EL (cell line): ENCODE results near the gene BAIAP2L2.

ENCODE experiments used
- DNase-seq: peaks from one replicate; pipeline ENCODE4 v3.0.0-alpha.2; 2016

The BAIAP2L2 gene

GRCh38 chr22:38036392-38037062 lies 74.0 kb downstream of the BAIAP2L2 start:
- DNase-seq, result no peak

- DNase-seq, result no peak
Measured at GRCh38 chr22:38035530-38035885, 75.0 kb downstream of the BAIAP2L2 start.
